ENCODE data around the gene USP53. TPM values are rescaled to one million over a fixed set of nuclear protein-coding genes. Genes with fewer than 3 reads are reported as not detected.

Gene USP53
- total and polyA plus RNA-seq, 2 donors (not counting 3 experiments of a cell fraction or from before 2014, with no cell fraction given), result 7.8 to 22.8 TPM

DNA sequence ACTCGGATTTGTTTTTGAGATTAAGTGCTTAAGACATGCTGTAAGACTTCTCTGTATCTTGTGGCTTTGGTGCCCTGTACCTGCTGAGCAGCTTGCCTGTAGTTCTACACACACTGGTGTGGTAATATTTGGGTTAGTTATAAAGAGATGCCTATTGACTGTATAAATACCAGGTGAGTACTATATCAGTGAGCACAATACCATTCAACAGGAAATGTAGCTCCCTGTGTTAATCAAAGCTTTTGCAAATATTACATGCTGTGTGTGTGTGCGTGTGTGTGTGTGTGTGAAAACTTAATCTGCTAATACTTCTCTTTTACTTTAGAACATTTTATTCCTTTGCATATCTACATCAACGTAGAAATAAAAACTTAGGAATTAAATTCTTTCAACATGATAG is 46.7 kb upstream of the USP53 start:
- no TSS peak for BruUV-seq (replicated peaks)
- POLR2A ChIA-PET, result no interaction called here
- no peak overlapping the region for H3K4me3 ChIP-seq (replicated peaks in 1 of 3; ENCODE audit: insufficient read depth in 1 of 3, low read depth in 1 of 3, low read length in 3 of 3)
- no peaks in the 10 kb centered on the region for H4K20me1 ChIP-seq (replicated peaks; ENCODE audit: control insufficient read depth, extremely low read depth, insufficient read depth, low read length)
- H2AFZ ChIP-seq (ENCODE audit: low read depth, low read length), result no peak overlapping the region
- no peak for DNase-seq (ENCODE audit: low read depth, low spot score)
- no peak overlapping the region for H3K27ac ChIP-seq (ENCODE audit: insufficient read depth, low read depth, low read length)
- no peaks in the 10 kb centered on the region for H3K4me1 ChIP-seq (ENCODE audit: control insufficient read depth, extremely low read depth, insufficient read depth, low read length)
- no peak overlapping the region for H3K9ac ChIP-seq (replicated peaks; ENCODE audit: extremely low read depth, insufficient read depth, low read length)
- H3K36me3 ChIP-seq (ENCODE audit: control insufficient read depth in 2 of 2, extremely low read depth in 1 of 2, insufficient read depth in 2 of 2, low read length in 2 of 2), result no peaks in the 10 kb centered on the region
- H3K79me2 ChIP-seq (ENCODE audit: control insufficient read depth, insufficient read depth, low read length), result no peaks in the 10 kb centered on the region
- intact Hi-C loops (cut with micrococcal nuclease) (no loop called here), dilution Hi-C loops (cut with MboI; ENCODE audit: extremely low pct_ligation_motif_present, low sequenced_read_pairs) (no loop called here)
- CTCF ChIA-PET, result interaction anchor here (1.2 kb wide), 1 partner anchor 25 kb away, joined by 3 read pairs; no protein-coding TSS in a partner anchor
- no peak for FAIRE-seq
- H3K27me3 ChIP-seq (ENCODE audit: control insufficient read depth in 2 of 2, insufficient read depth in 2 of 2, low read length in 2 of 2), result no peaks in the 10 kb centered on the region
- no peaks in the 10 kb centered on the region for H3K9me3 ChIP-seq (replicated peaks; ENCODE audit: control insufficient read depth, insufficient read depth, low read length)
- H3K9me1 ChIP-seq (replicated peaks; ENCODE audit: control insufficient read depth, extremely low read depth, insufficient read depth, low read length), result no peaks in the 10 kb centered on the region
- H3K4me2 ChIP-seq (ENCODE audit: insufficient read depth, low read length), result no peak overlapping the region
- no peak for TF ChIP-seq GATA2 (IDR thresholded peaks at IDR 0.05; ENCODE audit: insufficient read depth, insufficient read length, low read depth, low read length)
- TF ChIP-seq, protein P1, sequence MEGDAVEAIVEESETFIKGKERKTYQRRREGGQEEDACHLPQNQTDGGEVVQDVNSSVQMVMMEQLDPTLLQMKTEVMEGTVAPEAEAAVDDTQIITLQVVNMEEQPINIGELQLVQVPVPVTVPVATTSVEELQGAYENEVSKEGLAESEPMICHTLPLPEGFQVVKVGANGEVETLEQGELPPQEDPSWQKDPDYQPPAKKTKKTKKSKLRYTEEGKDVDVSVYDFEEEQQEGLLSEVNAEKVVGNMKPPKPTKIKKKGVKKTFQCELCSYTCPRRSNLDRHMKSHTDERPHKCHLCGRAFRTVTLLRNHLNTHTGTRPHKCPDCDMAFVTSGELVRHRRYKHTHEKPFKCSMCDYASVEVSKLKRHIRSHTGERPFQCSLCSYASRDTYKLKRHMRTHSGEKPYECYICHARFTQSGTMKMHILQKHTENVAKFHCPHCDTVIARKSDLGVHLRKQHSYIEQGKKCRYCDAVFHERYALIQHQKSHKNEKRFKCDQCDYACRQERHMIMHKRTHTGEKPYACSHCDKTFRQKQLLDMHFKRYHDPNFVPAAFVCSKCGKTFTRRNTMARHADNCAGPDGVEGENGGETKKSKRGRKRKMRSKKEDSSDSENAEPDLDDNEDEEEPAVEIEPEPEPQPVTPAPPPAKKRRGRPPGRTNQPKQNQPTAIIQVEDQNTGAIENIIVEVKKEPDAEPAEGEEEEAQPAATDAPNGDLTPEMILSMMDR (IDR thresholded peaks at IDR 0.05; ENCODE audit: extremely low read depth in 1 of 2, insufficient read depth in 1 of 2, low read depth in 1 of 2, low read length in 2 of 2), result no peak
- no peak for TF ChIP-seq MYC (IDR thresholded peaks at IDR 0.05; ENCODE audit: low read depth, low read length)
- TF ChIP-seq JUN (IDR thresholded peaks at IDR 0.05; ENCODE audit: borderline replicate concordance, insufficient read depth, insufficient read length, low read depth), result no peak
- no peak for TF ChIP-seq POLR2A (IDR thresholded peaks at IDR 0.05; ENCODE audit: low read depth, low read length)
- no peak for TF ChIP-seq EZH2 (IDR thresholded peaks at IDR 0.05; ENCODE audit: borderline replicate concordance, low read depth, low read length, severe bottlenecking)
- TF ChIP-seq, protein P2, sequence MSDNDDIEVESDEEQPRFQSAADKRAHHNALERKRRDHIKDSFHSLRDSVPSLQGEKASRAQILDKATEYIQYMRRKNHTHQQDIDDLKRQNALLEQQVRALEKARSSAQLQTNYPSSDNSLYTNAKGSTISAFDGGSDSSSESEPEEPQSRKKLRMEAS (IDR thresholded peaks at IDR 0.05; ENCODE audit: insufficient read depth, insufficient read length), result no peak
- TF ChIP-seq FOS (IDR thresholded peaks at IDR 0.05; ENCODE audit: borderline replicate concordance, insufficient read depth, low read length), result no peak
- TF ChIP-seq POLR2AphosphoS5 (IDR thresholded peaks at IDR 0.05; ENCODE audit: insufficient read depth, low read depth, low read length), result no peak
